Glutamatergic neuron (in vitro differentiated cells): Measurements from ENCODE around the gene GRIP2. TPM values are rescaled to one million over a fixed set of nuclear protein-coding genes. Genes with fewer than 3 reads are reported as not detected.
A peak's percentile ranks its signal among the peaks of the same experiment; 100 is the strongest.

Experiments used
- DNase-seq: peaks from one replicate; pipeline ENCODE4 v3.0.0; 2022
- H3K27ac Mint-ChIP-seq: one replicate; pipeline ENCODE4 v1.8.0; 2020; ENCODE audit warnings: mild to moderate bottlenecking, mixed read lengths, inconsistent platforms; ENCODE audit not compliant: unreplicated experiment
- H3K27me3 Mint-ChIP-seq: one replicate; pipeline ENCODE4 v1.8.0; 2020; ENCODE audit warnings: mild to moderate bottlenecking, moderate library complexity, mixed read lengths, inconsistent platforms; ENCODE audit not compliant: unreplicated experiment
- H3K36me3 Mint-ChIP-seq: one replicate; pipeline ENCODE4 v1.8.0; 2020; ENCODE audit warnings: mild to moderate bottlenecking, mixed read lengths, inconsistent platforms; ENCODE audit not compliant: unreplicated experiment
- H3K4me1 Mint-ChIP-seq: one replicate; pipeline ENCODE4 v1.8.0; 2020; ENCODE audit warnings: mild to moderate bottlenecking, low read depth, mixed read lengths, inconsistent platforms; ENCODE audit not compliant: unreplicated experiment
- H3K4me3 Mint-ChIP-seq: one replicate; pipeline ENCODE4 v1.8.0; 2020; ENCODE audit warnings: mild to moderate bottlenecking, mixed read lengths, inconsistent platforms; ENCODE audit not compliant: unreplicated experiment
- H3K9me3 Mint-ChIP-seq: one replicate; pipeline ENCODE4 v1.8.0; 2020; ENCODE audit warnings: mild to moderate bottlenecking, moderate library complexity, mixed read lengths, inconsistent platforms; ENCODE audit not compliant: unreplicated experiment
- total RNA-seq: library from RNA; stranded (reverse); fragmentation: NEBNext Ultra II Directional; extraction: Animal tissue kit (Norgen Biotek cat#: 25700); gene quantifications from one replicate; pipeline ENCODE4 v1.2.1, GENCODE V29; 2021; ENCODE audit not compliant: unreplicated experiment
- TF ChIP-seq, protein P1 (sequence below): fragments of 200-600 bp; sonication (generic); IDR thresholded peaks from one replicate; pipeline ENCODE4 v1.5.0; 2021; ENCODE audit not compliant: partially characterized antibody, unreplicated experiment

The GRIP2 gene
- total RNA-seq, 1 donor from 2014 or later: 0.34 TPM

DNA sequence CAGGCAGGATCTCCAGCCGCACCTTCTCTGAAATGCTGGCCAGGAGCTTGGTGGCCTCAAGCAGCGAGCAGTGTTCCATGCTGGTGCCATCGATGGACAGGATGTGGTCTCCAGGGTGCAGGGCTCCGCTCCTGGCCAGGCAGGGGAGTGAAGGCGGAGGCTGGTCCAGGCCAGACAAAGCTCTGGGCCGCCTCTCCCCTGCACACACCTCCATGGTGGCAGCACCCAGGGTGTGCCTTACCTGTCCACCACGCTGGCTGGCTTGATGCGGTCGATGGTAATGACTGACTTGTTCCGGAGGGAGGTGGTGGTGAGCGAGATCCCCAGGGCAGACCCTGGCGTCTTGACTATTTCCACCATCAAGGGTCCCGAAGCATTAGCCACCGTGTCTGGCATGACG is 20.0 kb downstream of the GRIP2 start:
- Mint-ChIP-seq H3K9me3 (peaks cover 1% of the 10 kb centered on the region), H3K4me1 (no peaks in the 10 kb centered on the region), H3K36me3 (peaks cover 8% of the 10 kb centered on the region), H3K27me3 (peaks cover 6% of the 10 kb centered on the region), H3K27ac (no peak overlapping the region), H3K4me3 (no peak overlapping the region)
- peak; percentile 12 for DNase-seq
- TF ChIP-seq, protein P1, sequence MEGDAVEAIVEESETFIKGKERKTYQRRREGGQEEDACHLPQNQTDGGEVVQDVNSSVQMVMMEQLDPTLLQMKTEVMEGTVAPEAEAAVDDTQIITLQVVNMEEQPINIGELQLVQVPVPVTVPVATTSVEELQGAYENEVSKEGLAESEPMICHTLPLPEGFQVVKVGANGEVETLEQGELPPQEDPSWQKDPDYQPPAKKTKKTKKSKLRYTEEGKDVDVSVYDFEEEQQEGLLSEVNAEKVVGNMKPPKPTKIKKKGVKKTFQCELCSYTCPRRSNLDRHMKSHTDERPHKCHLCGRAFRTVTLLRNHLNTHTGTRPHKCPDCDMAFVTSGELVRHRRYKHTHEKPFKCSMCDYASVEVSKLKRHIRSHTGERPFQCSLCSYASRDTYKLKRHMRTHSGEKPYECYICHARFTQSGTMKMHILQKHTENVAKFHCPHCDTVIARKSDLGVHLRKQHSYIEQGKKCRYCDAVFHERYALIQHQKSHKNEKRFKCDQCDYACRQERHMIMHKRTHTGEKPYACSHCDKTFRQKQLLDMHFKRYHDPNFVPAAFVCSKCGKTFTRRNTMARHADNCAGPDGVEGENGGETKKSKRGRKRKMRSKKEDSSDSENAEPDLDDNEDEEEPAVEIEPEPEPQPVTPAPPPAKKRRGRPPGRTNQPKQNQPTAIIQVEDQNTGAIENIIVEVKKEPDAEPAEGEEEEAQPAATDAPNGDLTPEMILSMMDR: no peak

DNA sequence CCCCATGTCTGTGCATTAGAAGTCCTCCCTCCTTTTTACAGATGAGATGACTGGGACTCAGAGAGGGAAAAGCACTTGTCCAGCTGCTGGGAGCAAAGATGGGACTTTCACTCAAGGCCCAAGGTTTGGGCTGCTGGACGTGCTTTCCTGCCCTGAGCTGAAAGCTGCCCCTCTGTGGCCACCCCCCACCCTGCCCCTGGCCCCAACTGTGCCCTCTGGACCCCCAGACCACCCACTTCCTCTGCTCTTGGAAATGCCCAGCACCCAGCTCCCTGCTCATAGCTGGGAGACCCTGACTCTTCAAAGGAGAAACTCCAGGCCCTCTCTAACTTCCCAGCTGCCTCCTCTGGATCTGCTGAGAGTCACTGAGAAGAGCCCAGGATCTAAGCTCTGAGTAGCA is 20.7 kb downstream of the GRIP2 start:
- Mint-ChIP-seq H3K9me3 (peaks cover 1% of the 10 kb centered on the region), H3K27ac (no peak overlapping the region), H3K36me3 (peaks cover 8% of the 10 kb centered on the region), H3K4me3 (no peak overlapping the region), H3K27me3 (peaks cover 8% of the 10 kb centered on the region), H3K4me1 (no peaks in the 10 kb centered on the region)
- peak; percentile 4 for DNase-seq
- TF ChIP-seq, protein P1: no peak

DNA sequence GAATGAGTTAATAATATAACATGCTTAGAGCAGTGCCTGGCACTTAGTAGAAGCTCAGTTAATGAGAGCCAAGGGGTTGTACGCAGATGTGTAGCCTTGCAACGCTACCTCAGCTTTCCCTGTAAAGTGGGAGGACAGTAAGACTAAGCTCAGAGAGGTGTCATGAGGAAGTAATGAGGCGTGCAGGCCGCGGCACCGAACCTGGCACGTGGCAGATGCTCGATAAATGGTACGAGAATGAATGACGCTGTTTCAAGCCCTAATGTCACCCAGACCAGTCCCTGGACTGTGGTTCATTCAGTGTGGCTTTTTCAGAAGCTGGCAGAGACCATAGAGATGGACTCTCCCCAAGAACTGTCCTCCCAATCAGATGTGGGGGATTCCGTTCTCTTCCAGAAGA is 21.2 kb downstream of the GRIP2 start:
- peaks cover 3% of the 10 kb centered on the region for H3K9me3 Mint-ChIP-seq
- peaks cover 9% of the 10 kb centered on the region for H3K27me3 Mint-ChIP-seq
- H3K4me3 Mint-ChIP-seq: no peak overlapping the region
- no peak overlapping the region for H3K27ac Mint-ChIP-seq
- DNase-seq: no peak
- H3K36me3 Mint-ChIP-seq: peaks cover 8% of the 10 kb centered on the region
- no peaks in the 10 kb centered on the region for H3K4me1 Mint-ChIP-seq
- TF ChIP-seq, protein P1: no peak

DNA sequence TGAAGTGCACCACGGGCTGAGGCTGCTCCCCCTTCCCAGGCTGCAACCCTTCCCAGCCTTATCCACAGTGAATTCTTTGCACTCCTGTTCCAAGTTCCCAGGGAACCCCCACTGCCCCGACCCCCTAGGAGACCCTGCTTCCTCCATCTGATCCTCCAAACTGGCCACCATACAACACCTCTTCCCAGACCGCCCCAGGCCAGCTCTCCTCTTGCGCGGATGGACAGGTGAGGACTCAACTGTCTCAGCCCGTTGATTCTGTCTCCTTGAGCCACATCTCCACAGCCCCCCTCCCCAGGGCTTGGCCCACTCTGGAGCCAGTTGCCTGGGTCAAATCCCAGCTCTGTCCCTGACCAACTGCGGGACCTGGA is 21.7 kb downstream of the GRIP2 start:
- Mint-ChIP-seq H3K4me1 (no peaks in the 10 kb centered on the region), H3K9me3 (peaks cover 3% of the 10 kb centered on the region), H3K36me3 (peaks cover 8% of the 10 kb centered on the region), H3K4me3 (no peak overlapping the region), H3K27me3 (peaks cover 9% of the 10 kb centered on the region), H3K27ac (no peak overlapping the region)
- DNase-seq: peak; percentile 10
- TF ChIP-seq, protein P1: no peak

DNA sequence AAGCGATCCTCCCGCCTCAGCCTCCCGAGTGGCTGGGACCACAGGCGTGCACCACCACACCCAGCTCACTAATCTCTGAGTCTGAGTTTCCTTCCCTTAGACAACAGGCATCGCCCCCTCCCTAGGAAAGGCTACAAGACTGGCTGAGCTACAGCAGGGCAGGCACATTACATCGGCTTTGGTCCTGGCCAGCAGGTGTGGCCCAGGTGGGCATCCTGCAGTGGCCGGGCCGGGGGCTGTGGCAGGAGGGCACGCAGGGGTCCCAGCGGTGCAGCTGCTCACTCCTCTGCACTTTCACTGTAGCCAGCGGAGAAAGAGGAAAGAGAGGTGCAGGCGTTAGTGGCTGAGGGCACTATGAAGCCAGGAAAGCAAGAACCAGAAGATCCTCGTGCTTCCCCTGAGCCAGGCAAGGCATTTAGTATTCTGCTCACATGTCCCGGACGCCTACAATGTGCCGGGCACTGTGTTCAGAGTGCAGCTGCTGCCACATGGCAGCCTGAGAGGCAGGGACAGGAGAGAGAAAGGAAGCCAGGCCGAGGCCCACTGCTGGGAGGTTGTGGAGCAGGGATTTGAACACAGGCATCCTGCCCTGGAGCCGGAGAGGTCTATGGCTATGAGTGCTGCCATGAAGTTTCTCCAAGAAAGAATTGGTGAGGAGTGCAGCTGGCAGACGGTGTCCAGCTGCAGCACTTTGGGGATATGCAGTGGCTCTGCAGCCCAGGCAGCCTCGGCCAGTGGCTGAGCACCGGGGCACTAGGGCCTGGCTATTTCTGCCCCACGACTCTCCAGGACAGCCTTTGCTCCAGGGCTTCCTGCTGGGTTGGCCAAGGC is 22.3 kb downstream of the GRIP2 start:
- Mint-ChIP-seq H3K4me1 (no peaks in the 10 kb centered on the region), H3K27ac (no peak overlapping the region), H3K9me3 (peaks cover 2% of the 10 kb centered on the region), H3K27me3 (peaks cover 6% of the 10 kb centered on the region), H3K4me3 (no peak overlapping the region), H3K36me3 (peaks cover 4% of the 10 kb centered on the region)
- peak; percentile 10 for DNase-seq
- TF ChIP-seq, protein P1: no peak
